Activated CD4-positive, CD25-positive, alpha-beta regulatory T cell treated with anti-CD3 and anti-CD28 coated beads, Interleukin-2, amount 50 U/mL, for 24 hours (primary cell): Measurements from ENCODE around the gene AP2A2.

Experiments used
- ATAC-seq, 2 donors: fragments of 150-1000 bp; cut with Tn5 transposase; one replicate each; pipeline ENCODE4 v1.10.0; 2021; ENCODE audit warnings: mild to moderate bottlenecking in 1 of 2, moderate library complexity in 1 of 2

AP2A2 gene

DNA sequence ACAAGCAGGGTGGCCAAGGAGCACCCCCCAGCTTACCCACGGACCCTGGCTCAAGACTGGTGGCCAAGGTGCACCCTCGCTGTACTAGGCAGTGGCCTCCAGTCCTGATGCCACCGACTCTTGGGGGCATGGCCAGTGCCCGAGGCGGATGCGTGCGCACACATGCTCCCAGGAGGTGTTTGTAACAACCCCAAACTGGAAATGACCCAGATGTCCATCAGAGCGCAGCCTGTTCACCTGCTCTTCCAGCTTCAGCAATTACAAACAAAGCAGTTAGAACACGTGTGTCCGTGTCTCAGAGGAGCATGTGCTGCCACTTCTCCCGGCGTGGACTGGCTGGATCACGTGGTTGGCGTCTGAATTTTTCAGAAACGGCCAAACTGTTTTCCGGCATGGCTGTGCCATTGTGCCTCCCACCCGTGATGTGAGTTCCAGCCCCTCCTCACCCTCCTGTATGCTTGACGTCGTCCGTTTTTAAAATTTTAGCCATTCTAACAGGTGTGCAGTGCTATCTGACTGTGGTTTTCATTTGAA lies 118.0 kb downstream of the AP2A2 start:
- no peak for ATAC-seq

GRCh38 chr11:1044160-1044559 lies 118.5 kb downstream of the AP2A2 start:
- ATAC-seq, result no peak

- ATAC-seq, result no peak
These were observed 122.0 kb downstream of the AP2A2 start for GRCh38 chr11:1047595-1048156.

DNA sequence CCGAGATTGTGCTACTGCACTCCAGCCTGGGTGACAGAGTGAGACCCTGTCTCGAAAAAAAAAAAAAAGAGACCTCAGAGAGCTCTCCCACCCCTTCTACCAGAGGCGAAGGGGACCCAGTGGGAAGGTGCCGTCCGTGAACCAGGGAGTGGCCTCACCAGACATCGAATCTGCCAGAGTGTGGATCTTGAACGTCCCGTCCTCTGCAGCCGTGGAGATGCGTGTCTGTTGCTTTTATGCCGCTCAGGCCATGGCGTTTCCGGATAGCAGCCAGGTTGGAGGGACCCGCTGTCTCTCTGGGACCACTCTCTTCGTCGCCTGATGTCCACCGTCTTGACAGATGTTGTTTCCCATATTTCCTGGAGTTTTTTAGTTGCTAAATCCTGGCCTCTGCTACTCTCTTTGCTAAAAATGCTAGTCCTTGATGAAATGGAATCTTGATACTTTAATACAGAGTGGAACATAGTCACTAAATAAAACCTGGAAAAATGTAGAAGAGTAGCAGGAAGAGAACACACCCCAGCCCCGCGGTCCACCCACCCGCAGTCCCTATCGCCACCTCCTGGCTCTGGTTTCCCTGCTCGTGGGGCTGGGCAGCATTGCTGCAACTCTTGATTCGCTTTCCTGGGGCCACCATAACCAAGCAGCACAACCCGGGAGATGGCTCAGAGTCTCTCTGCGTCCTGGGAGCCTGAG lies 122.9 kb downstream of the AP2A2 start:
- no peak for ATAC-seq

DNA sequence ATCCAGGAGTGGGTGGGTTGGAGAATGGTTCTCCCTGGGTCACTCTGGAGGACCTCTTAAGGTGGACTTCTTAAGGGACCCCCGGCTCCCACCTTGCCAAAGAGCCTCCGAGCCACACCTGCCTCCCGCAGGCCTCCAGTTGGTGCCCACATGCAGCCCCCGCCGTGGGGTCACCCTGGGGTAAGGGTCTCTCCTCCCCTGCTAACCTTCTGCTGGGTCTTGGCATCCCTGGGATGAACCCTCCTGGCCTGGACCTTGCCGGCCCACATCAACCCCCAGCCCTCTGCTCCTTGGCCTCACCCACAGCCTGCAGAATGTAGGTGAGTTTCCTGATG lies 123.4 kb downstream of the AP2A2 start:
- ATAC-seq, result no peak

GRCh38 chr11:1049431-1049891 lies 123.8 kb downstream of the AP2A2 start:
- ATAC-seq, result no peak

DNA sequence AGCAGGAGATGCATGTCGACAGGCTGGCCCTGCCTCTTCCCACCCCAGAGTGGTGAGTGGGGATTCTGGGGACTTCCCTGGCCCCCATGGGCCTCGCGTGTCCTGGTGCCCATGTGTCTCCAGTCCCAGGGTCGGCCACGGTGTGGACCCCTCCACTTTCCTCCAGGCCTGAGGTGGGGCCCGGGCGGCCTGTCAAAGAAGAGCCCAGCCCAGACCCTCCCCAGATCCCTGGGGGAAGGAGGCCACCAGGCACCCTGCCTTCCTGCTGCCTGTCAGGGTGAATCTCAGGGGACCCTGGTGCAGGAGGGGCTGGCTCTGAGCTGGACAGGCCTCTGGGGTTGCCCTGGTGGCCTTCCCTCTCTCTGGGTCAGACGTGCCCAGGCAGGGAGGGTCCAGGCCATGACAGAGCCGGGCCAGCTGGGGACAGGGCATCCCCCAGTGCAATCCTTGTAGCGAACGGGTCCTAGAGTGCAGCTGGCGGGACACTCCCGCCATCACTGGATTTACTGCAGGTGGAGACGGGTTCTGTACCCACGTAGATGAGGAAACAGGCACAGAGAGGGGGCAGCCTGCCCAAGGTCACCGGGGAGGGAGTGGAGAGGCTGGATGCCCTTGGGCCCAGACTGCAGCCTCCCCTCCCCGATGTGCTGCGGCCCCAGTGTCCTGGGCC lies 124.4 kb downstream of the AP2A2 start:
- no peak for ATAC-seq

DNA sequence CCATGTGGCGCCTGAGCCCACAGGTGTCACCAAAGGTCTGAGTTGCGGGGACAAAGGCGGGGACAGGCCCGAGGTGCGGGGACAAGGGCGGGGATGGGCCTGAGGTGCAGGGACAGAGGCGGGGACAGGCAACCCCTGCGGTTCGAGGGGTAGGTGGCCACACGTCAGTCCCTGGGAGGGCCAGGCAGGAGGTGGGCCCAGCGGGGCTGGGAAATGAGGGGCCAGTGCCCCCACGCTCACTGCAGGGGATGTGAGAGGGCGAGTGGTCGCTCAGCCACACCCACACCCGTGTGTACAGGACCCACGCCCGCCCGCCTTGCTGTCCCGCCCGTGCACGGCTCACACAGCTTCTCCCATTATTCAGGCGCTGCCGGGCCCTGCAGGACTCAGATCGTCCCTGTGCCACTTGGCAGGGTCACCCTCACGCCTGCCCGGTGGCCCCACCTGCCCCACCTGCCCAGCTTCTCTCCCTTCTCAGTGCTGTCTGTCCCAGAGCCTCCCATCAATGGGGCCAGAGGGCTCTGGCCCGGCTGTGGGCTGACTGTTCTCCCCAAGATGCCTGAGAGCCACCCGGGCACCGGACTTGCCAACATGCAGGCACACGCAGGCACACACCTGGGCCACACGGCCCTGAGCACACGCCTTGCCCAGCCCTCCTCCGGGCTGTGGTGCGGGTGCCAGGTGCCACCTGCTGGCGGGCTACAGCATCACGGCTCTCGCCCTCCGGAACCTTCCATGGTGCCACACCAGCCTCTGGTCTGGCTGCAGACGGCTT lies 125.1 kb downstream of the AP2A2 start:
- peak; percentile 96 to 97 for ATAC-seq

DNA sequence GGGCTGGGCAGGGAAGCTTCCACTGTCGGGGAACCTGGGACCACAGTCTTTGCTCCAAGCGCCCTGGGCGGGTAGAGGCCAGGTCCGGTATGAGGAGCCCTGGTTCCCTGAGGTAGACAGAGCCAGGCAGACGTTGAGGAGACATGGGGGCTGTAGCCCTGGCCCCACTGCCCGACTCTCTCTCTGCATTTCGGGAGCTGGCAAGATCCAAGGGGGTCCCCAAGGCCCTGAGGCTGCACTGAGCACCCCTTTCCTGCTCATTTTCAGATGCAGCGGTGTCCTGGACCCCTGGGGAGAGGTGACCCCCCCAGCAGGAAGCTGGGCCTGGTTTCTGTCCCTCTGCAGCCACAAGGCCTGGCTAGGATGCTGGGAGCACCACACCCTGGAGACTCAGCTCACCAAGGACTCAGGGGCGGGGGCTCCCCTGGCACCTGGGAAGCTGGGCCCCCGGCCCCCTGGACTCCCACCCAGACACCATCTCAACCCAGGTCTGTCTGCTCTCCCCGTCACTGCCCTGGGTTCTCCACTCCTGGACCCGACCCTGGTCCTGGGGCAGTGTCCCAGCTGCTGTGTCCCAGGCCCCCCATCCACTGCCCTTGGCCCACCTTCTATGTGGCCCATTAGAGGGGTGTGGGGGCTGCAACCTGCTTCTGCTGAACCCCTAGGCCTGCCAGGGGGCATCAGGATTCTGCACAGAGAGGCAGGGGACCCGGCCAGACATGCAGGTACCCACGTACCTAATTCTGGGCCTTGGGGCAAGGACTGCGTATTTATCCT lies 125.9 kb downstream of the AP2A2 start:
- no peak for ATAC-seq

DNA sequence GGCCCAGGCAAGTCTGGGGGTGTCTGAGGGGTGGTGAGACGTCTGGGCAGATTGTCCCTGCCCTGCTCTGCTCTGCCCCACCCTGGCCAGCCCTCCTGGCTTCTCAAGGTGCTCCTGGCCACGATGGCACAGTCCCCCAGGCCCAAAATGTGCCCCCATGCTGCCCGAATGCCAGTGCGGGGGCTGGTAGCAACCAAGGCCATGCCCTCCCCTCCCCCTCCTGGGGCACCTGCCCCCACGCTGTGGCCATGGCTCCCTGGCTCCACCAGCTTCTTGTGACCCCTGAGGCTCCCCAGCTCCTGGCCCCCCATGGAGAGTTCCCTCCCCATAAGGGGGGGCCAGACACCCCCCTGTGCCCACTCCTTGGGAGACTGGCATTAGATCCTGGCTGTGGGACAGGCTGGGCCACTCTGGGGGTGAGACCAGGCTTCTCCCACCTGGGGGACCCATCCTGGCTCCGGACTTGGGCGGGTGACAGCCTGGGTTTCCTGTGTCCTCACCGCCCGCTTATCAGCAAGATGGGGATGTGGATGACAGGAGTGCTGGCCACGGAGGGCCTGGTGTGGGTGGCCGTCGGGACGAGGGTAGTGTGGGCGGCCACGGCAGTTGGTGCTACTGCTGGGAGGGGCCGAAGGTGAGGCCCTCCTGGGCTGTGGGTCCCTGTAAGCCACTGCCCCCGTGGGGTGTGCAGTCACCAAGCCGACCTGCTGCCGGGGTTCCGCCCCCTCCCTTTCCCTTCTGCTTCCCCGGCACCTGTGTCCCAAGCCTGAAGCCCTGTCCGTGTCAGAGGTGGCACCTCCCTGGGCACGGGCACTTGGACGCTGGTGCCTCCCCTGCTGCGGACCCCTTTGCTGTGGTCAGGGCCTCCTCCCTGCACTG lies 126.7 kb downstream of the AP2A2 start:
- ATAC-seq, result no peak

DNA sequence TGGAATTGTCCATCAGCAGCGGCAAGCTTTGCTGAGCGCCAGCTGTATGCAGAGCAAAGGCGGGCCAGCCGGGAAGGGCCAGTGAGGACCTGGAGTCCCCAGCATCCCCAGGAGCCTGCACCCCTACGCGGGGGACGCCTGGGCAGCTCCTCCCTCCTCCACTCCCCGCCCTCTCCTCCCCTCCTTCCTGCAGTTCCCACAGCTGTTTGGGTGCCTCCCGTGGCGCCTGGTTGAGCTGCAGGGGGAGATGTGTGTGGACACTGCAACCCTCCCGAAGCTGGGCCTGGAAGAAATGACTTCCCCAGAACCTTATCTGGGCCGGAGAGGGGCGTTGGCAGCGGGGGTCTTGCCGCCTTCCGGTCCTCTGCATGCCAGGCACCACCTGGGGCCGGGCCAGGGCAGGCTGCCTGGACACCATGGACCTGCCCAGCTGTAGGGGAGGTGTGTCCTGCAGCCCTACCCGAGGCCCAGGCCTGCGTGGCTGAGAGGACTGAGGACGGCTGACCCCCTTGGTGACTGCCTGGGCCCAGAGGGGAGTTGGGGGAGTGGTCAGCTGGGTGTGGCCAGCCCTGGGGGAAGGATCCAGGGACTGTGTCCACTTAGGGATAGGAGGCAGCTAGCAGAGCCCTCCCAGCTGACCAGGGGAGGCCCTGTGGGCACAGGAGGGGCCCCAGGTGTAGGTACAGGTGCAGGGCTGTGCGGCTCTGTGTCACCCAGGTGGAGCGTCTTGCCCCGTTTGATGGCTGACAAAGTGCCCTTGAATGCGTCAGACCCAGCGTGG lies 127.6 kb downstream of the AP2A2 start:
- ATAC-seq, result no peak

DNA sequence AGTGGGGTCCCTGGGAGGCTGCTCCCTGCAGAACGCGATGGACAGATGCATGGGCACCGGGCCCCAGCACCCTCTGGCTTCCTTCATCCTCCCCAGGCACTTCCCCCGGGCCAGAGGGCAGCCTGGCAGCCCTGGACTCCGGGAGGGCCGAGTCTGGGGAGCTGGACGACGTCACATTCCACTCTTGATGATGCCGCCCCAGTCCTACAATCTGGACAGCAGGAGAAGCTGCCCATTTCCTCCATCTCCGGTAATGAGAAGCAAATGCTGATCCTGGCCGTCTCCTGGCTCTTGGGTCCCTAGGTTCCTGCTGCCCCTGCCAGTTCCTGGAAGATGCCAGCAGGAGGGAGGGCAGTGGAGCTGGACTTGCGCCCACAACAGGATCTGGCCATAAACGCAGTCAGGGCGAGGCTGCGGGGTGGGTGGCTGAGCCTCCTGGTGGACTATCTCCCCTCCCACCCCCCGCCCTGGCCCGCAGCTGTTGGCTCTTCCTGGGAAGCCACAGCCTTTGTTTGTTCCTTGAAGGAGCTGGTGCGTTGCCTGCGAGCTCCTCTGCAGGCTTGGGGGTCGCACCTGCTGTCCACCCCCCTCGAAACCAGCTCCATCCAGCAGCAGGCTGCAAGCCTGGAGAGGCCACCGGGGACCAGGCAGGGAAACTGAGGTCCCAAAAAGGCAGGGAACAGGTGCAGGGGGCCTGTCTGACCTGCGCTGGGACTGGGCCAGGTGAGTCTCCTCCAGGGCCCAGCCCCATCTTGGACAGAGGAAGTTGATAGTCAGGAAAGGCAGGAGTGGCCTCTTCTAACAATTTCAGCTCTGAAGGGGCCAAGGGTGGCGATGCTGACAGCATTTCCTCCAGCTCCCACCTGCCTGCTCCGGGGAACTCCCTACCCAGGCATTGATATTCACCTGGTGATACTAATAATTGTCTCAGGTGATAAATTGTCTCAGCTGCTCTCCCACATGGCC lies 128.8 kb downstream of the AP2A2 start:
- no peak for ATAC-seq

- ATAC-seq, result no peak
These were observed 129.5 kb downstream of the AP2A2 start for GRCh38 chr11:1055109-1055703.

DNA sequence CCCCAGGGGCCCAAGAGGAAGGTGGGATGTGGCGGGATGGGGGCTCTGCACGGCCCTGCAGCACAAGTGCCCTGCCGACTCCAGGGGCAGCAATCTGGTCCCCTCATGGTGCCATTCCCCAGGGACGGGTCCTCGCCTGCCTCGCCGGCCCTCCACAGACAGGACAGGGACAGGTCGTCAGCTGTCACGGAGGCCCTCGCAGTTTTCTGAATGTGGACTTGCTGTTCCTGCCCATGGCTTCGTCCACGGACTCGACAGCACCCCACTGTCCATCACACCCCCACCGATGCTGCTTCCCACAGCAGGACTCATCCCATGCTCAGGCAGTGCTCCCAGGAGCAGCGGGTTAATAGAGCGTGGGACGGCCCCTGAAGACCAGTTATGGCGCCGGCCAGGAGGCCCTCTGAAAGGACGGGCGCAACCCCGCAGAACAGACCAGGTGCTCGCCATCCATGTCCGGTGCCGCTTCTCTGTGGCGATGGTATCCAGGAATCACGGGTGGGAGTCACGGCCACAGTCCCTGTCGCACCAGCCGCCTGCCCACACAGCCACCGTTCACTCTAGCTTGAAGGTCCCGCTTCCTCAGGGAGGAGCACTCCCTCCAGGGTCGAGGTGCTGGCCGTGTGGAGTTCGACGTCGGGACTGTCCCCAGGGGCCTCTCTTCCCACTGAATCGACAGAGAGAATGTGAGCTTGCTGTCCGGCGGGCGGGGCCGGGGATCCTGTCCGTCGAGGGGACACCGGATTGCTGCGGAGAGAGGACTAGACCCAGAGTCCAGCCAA lies 130.5 kb downstream of the AP2A2 start:
- ATAC-seq, result no peak

DNA sequence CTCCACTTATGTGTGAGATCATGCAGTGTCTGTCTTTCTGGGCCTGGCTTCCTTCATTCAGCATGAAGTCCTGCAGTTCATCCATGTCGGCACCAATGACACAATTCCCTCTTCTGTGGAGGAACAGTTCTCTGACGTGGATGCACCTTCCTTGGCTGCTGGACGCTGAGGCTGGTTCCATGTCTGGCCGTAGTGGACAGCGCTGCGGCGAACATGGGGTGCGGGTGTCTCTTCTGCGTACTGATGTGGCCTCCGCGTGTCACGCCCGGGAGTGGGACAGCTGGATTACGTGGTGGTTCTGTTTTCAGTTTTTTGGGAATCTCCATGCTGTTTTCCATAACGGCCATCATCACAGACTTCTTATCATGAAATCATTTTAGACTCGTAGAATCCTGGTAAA lies 132.1 kb downstream of the AP2A2 start:
- no peak for ATAC-seq

- ATAC-seq, result no peak
These were observed 134.1 kb downstream of the AP2A2 start for GRCh38 chr11:1059759-1060158.

- ATAC-seq, result no peak
These were observed 134.7 kb downstream of the AP2A2 start for GRCh38 chr11:1060410-1060809.
